SJCRH30 (cell line): ENCODE data around the gene SCUBE1. TPM values are rescaled to one million over a fixed set of nuclear protein-coding genes. Genes with fewer than 3 reads are reported as not detected.

Experiments used
- DNase-seq, 2 experiments: peaks; one replicate each; pipeline ENCODE4 v3.0.0-alpha.2; 2015 to 2020
- H3K27ac ChIP-seq: fragments of 250-450 bp; sonication (Bioruptor Pico); 2 replicates; pipeline ENCODE4 v1.5.1; 2020; ENCODE audit warnings: mild to moderate bottlenecking, moderate library complexity
- H3K27me3 ChIP-seq: fragments of 250-450 bp; sonication (Bioruptor Pico); 2 replicates; pipeline ENCODE4 v1.5.1; 2020; ENCODE audit warnings: mild to moderate bottlenecking, moderate library complexity
- H3K36me3 ChIP-seq: fragments of 250-450 bp; sonication (Bioruptor Pico); 2 replicates; pipeline ENCODE4 v1.5.1; 2020; ENCODE audit warnings: mild to moderate bottlenecking, moderate library complexity
- H3K4me1 ChIP-seq: fragments of 250-450 bp; sonication (Bioruptor Pico); 2 replicates; pipeline ENCODE4 v1.5.1; 2020; ENCODE audit warnings: mild to moderate bottlenecking, moderate library complexity
- H3K4me3 ChIP-seq: fragments of 250-450 bp; sonication (Bioruptor Pico); 2 replicates; pipeline ENCODE4 v1.5.1; 2020; ENCODE audit warnings: mild to moderate bottlenecking, moderate library complexity
- H3K9me3 ChIP-seq: fragments of 250-450 bp; sonication (Bioruptor Pico); replicated peaks from 2 replicates; pipeline ENCODE4 v1.5.1; 2020; ENCODE audit warnings: mild to moderate bottlenecking, moderate library complexity
- total RNA-seq: library from RNA; depleted of rRNA; stranded (reverse); fragments of >200 nt; shearing (Covaris generic); gene quantifications from 2 replicates; pipeline ENCODE4 v1.2.3, GENCODE V29; 2014

Gene SCUBE1
- total RNA-seq, 1 experiment from 2014 or later: 13.7 TPM

DNA sequence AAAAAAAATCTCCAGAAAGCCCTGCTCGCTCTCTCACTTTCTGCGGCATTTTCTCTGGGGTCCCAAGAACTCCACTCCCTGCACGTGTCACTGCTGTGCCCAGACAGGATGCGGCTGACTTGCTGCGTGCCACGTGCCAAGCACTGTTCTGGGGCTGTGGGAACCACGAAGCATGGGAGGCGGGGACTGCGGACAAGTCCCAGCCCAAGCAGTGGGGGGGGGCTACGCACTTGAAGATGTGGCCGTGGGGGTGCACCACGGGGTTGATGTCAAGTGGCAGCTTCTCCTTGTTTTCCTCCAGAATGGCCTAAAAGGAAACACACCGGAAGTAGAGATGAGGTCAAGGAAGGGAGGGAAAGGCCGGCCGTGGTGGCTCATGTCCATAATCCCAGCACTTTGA is 167.1 kb downstream of the SCUBE1 start:
- Histone ChIP-seq H3K27me3 (no peaks in the 10 kb centered on the region), H3K36me3 (peaks cover 41% of the 10 kb centered on the region), H3K4me3 (no peak overlapping the region), H3K4me1 (no peaks in the 10 kb centered on the region), H3K9me3 (no peaks in the 10 kb centered on the region), H3K27ac (no peak overlapping the region)
- DNase-seq: no peak

DNA sequence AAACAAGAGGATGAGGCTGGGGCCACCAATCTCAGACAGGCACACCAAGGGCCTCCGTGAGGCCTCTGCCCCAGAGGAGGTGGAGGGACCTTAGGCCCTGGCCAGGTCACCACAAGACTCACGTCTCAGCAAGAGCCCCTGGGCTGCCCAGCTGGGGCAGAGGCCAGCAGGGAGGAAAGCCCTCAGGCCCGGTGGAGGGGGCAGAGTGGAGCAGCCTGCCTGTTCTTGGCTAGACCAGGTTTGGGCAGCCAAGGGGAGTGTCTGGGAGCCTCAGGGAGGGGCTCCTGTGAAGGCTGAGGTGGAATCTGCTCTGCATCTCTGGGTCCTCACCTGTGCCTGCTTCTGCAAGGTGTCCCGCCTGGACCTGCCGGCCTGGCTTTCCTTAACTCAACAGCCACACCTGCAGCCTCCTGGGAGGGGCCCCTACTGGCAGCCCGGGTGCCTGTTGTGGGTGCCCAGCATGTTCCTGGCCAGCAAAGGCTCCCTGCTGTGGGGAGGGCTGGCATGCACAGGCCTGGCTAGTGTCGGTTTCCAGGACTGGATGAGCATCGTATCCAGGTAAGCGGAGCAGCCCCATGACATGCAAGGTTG is 168.1 kb downstream of the SCUBE1 start:
- Histone ChIP-seq H3K27me3 (no peaks in the 10 kb centered on the region), H3K9me3 (no peaks in the 10 kb centered on the region), H3K27ac (no peak overlapping the region), H3K4me3 (no peak overlapping the region), H3K4me1 (no peaks in the 10 kb centered on the region), H3K36me3 (peaks cover 38% of the 10 kb centered on the region)
- DNase-seq: no peak

DNA sequence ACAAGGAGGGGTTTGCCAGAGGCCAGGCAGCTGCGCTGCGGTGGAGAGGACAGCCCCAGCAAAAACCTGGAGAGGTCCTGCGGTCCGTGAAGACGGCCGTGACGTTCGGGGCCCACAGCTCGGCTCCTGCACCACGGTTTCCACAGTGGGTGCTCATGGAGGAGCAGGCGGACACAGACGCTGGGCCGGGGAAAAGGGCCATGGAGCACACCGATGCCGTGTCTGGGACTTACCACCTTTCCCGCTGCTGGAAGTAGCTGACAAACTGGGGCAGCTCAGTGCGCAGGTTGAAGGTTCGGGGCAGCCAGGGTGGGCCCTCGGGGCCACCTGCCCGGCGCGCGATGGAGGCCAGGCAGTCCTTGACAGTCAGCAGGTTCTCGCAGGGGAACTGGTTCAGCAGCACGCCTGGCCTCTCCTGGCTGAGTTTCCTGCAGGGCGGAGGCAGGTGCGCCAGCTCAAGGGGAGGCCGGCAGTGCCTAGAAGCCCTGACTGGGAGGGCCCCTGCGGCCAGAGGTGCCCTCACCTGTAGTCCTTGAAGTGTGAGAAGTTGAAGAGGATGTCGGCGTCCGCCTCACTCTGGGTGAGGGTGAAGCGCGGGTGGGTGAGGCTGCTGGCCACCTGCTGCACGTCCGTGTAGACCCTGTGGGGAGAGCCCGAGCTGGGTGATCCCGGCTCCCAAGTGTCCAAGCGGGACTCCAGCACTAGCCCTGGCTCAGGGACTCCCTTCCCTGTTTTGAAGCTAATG is 169.0 kb downstream of the SCUBE1 start:
- Histone ChIP-seq H3K27ac (no peak overlapping the region), H3K36me3 (peaks cover 32% of the 10 kb centered on the region), H3K4me3 (no peak overlapping the region), H3K27me3 (no peaks in the 10 kb centered on the region), H3K9me3 (no peaks in the 10 kb centered on the region), H3K4me1 (no peaks in the 10 kb centered on the region)
- DNase-seq: no peak

DNA sequence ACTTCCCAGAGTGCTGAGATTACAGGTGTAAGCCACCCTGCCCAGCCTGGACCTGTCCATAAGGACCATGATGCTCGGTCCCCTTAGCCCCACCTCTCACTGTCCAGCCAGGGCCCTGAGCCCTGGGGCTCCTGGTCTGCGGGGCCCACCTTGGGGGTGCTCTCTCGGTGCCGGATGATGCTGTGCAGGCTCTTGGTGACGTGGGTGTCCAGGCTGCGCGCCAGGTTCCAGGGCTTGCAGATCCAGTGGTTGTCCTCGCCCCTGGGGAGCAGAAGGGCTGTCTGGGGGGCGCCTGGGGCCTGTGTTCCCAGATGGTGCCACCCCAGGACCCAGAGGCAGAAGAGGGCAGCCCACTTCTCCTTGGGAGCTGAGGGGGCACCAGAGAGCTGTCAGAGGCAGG is 169.6 kb downstream of the SCUBE1 start:
- no peaks in the 10 kb centered on the region for H3K4me1 ChIP-seq
- H3K27ac ChIP-seq: no peak overlapping the region
- H3K4me3 ChIP-seq: no peak overlapping the region
- no peak for DNase-seq
- no peaks in the 10 kb centered on the region for H3K27me3 ChIP-seq
- H3K36me3 ChIP-seq: peaks cover 26% of the 10 kb centered on the region
- H3K9me3 ChIP-seq: no peaks in the 10 kb centered on the region

DNA sequence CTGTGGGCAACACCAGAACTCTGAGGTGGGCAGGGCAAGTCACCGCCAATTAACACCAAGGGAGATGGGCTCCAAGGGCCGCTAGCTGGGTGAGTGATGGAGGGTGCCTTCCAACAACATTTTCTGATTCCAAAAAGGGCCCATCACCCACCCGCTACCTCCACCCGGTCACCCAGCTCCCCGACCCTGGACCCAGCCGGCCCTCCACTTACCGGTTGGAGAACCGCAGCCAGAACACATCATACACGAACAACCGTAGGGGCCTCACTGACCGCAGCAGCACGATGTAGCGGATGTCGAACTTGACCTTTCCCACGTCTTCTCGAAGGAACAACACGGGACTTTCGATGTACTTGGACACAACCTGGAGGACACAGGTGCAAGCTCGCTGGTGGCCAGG is 171.0 kb downstream of the SCUBE1 start:
- H3K36me3 ChIP-seq: peaks cover 24% of the 10 kb centered on the region
- no peaks in the 10 kb centered on the region for H3K4me1 ChIP-seq
- no peak overlapping the region for H3K4me3 ChIP-seq
- DNase-seq: no peak
- H3K9me3 ChIP-seq: no peaks in the 10 kb centered on the region
- no peaks in the 10 kb centered on the region for H3K27me3 ChIP-seq
- H3K27ac ChIP-seq: no peak overlapping the region

DNA sequence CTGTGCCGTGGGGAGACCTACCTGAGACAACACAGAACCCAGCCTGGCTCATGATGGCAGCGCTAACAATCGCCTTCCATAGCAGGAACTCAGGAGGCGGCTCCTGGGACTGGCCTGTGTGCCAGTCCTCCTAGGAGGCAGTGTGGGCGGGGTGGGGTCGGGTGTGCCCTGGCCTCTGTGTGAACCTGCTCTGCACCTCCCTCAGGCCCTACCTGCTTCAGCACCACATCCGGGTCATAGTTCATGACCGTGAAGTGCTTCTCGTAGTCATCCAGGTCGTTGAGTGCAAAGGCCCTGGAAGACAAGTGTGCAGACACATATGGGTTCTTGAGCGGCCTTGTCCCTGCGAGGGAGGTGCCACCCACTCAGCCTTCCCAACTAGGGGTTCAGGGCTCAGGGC is 171.6 kb downstream of the SCUBE1 start:
- no peaks in the 10 kb centered on the region for H3K27me3 ChIP-seq
- peaks cover 24% of the 10 kb centered on the region for H3K36me3 ChIP-seq
- H3K4me3 ChIP-seq: no peak overlapping the region
- DNase-seq: no peak
- no peaks in the 10 kb centered on the region for H3K4me1 ChIP-seq
- no peaks in the 10 kb centered on the region for H3K9me3 ChIP-seq
- H3K27ac ChIP-seq: no peak overlapping the region

DNA sequence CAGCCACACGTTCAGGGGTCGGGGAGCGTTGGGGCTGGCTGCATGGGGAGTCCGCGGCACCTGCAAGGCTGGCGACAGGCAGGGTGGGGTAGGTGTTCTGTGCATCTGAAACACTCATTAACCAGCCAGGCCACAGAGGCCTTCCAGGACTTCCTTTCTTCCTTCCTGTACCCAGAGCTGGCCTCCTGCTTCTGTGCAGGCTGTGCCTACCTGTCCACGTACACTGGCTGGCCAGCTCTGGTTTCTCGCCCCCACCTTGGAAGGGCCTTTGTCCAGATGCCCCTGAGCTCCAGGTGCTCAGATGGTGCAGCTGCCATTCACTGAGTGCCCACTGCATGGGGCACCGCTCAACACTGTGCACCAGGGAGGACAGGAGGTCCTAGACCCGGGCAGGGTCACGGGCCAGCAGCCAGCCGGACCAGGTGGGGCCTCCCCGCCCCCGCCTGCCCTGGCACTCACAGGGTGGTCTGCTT is 172.1 kb downstream of the SCUBE1 start:
- H3K27ac ChIP-seq: no peak overlapping the region
- H3K36me3 ChIP-seq: peaks cover 24% of the 10 kb centered on the region
- H3K9me3 ChIP-seq: no peaks in the 10 kb centered on the region
- H3K27me3 ChIP-seq: no peaks in the 10 kb centered on the region
- no peak for DNase-seq
- H3K4me3 ChIP-seq: no peak overlapping the region
- H3K4me1 ChIP-seq: no peaks in the 10 kb centered on the region

DNA sequence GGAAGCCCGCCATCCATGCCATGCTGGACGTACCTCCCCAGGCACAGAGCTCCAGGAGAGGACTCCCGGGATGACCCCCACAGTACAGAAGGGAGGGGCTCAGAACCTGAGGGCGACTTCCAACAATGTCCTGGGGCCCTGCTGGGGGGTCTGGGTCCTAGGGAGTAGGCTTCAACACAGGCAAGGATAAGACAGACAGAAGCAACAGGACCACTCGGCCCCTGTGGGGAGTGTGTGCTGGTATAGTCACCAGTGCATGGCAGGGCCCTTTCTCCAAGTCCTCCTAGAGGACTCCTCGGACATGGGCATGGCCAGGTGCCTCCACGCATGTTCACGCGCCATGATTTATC is 173.1 kb downstream of the SCUBE1 start:
- Histone ChIP-seq H3K27ac (no peak overlapping the region), H3K27me3 (no peaks in the 10 kb centered on the region), H3K4me1 (no peaks in the 10 kb centered on the region), H3K9me3 (no peaks in the 10 kb centered on the region), H3K4me3 (no peak overlapping the region), H3K36me3 (peaks cover 21% of the 10 kb centered on the region)
- no peak for DNase-seq

DNA sequence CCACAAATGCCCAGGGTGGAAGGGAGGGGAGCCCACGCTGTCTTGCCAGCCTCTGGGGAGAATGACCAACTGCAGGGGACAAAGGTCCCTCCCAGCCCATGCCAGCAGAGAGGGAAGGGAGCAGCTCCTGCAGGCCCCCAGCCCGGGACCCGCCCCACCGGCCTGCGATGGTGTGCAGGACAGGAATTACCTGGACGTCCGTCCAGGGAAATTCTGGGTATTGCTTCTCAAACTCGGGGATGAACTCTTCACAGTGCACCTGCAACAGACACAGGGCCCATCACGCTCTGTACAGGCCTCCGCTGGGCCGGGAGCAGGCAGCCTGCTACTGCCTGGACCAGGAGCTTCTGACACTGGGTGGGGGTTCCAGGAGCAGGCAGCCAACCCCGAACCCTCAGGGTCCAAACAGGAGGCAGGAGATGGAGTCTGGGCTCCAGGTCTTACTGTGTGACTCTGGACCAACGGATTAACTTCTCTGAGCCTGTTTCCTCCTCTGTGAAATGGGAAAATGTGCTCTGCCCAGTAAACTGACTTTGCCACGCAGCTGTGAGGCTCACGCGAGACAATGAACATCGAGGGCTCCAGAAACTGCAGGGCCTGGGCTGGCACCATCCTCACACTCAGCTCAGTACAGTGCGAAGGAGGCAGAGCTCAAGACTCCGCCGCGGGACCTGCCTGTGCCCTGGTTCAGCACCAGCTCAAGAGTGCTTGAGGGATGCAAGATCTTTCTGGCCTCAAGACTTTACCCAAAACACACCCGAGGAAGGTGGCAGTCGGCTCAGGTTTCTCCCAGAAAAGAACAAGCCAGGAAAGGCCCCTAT is 173.7 kb downstream of the SCUBE1 start:
- Histone ChIP-seq H3K36me3 (peaks cover 19% of the 10 kb centered on the region), H3K4me3 (no peak overlapping the region), H3K27me3 (no peaks in the 10 kb centered on the region), H3K9me3 (no peaks in the 10 kb centered on the region), H3K4me1 (no peaks in the 10 kb centered on the region), H3K27ac (no peak overlapping the region)
- DNase-seq: no peak

DNA sequence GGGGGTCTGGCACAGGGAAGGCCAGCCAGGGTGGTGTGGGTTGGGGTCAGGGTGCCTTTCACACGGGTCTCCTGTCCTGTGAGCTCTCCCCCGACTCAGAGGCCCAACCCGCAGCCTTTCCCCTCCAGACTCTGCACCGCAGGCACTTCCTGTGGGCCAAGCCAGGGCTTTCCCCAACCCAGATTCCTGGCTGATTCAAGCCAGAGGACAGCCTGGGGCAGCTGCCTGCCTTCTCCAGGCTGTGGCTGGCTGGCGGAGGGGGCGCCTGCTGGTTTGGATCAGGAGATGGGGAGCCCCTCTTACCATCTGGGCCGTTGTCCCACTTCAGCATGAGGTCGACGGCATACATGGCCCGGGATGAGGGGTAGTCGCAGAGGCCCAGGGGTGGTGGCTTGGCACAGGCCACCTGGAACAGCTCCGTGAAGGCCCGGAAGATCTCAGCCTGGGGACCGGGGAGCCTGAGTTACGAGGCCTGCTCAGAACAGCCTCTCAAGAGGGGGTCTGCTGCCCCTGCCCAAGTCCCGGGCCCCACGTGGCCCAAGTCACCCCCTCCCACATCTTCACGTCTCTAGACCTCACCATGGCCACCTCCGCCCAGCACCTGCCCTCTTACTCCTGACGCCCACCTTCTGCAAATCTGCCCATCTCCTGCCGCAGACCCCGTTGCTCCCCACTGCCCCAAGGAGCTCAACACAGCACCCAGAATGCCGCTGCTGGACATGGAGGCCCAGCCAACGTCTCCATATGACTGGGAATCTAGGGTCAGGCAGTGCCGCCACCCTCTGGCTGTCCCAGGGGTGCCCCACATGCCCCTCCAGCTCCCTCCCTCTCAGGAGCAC is 174.5 kb downstream of the SCUBE1 start:
- Histone ChIP-seq H3K9me3 (no peaks in the 10 kb centered on the region), H3K27ac (no peak overlapping the region), H3K36me3 (peaks cover 12% of the 10 kb centered on the region; the same call in 1 of the 2 replicates), H3K4me1 (no peaks in the 10 kb centered on the region), H3K27me3 (peaks cover 7% of the 10 kb centered on the region; the same call in 1 of the 2 replicates), H3K4me3 (no peak overlapping the region)
- DNase-seq: no peak

DNA sequence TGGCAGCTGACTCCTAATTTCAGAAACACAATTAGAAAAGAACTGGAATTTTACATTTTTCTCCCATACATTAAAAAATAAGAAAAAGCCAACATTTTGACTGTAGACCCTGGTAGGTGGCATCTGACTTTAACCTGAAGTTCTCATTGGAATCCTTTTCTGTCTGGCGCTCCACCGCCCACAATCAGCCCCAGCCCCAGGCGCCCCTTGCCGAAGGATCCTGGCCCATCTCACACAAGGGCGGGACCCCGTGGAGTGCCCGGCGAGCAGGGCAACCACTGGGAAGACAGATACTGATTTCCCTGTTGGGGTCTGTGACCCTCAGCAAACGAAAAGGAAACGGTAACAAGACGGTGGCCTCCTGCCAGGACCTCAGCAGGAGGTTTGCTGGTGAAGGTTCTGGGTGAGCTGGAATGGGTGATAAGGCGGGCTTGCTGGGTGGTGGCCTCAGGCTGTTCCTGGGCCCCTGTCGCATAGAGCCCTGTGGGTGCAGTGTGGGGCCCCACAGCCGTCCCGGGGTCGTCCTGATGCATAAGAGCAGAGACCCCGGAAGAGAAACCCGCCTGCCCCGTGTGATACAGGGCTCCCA is 176.1 kb downstream of the SCUBE1 start:
- Histone ChIP-seq H3K9me3 (no peaks in the 10 kb centered on the region), H3K36me3 (peaks cover 10% of the 10 kb centered on the region; the same call in 1 of the 2 replicates)
- DNase-seq: no peak

DNA sequence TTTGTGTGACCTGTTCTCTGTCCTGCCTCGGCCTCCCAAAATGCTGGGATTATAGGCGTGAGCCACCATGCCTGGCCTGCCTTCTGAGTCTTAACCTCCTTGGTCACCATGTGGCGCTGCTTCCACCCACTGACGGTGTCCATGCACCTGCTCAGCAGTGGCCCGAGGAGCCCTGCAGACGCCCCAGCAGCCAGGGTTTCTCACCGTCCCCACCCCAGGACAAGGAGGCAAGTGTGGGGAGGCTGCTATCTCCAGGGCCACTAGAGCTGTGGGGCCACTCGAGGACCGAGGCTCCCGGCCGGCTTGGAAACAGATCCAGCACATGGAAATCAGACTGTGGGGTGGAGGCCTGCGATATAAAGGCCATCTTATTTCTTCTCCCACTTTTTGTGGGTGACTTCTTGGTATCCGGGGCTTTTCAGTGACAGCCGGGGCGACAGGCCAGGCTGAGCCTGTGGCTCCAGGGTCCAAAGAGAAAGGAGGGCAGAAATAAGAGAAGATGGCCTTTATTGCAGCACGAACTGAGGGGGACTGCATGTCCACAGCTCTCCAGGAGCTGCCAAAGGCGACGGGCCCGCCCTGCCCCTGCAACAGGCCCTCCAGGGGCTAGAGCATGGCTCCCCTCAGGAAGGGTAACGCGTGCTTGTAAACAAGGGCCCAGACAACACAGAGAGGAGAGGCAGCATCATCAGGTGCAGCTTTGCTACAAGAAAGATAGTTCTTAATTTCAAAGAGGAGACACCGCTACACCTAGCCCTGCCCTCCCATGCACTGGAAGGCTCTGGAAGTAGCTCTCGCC is 176.8 kb downstream of the SCUBE1 start:
- Histone ChIP-seq H3K27ac (no peak overlapping the region), H3K9me3 (no peaks in the 10 kb centered on the region), H3K27me3 (peaks cover 13% of the 10 kb centered on the region; the same call in 1 of the 2 replicates), H3K4me3 (no peak overlapping the region), H3K36me3 (peaks cover 10% of the 10 kb centered on the region; the same call in 1 of the 2 replicates), H3K4me1 (no peaks in the 10 kb centered on the region)
- DNase-seq: no peak

More for the DNA sequence above, 176.1 kb downstream of the SCUBE1 start:
- H3K4me1 ChIP-seq: no peaks in the 10 kb centered on the region
- peaks cover 13% of the 10 kb centered on the region; the same call in 1 of the 2 replicates for H3K27me3 ChIP-seq
- no peak overlapping the region for H3K4me3 ChIP-seq
- no peak overlapping the region for H3K27ac ChIP-seq

DNA sequence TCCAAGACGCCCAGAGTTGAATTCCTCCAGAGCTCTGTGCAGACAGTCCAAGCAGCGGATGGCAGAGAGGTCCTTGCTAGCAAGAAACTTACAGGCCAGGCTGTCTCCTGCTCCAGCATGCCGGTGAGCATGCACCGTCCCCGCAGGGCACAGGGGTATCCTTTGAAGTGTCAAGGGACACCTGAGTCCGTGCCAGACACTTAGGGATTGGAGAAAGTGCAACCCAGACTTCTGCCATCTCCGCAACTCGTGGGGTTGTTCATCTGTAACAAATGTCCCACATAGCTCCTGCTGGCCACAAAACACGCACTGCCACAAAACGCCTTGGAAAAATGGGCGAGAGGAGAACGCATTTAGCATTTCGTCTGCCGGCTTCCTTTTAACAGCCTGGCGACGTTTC is 178.5 kb downstream of the SCUBE1 start:
- Histone ChIP-seq H3K4me3 (no peak overlapping the region), H3K27me3 (peaks cover 13% of the 10 kb centered on the region; the same call in 1 of the 2 replicates), H3K27ac (no peak overlapping the region), H3K36me3 (peaks cover 3% of the 10 kb centered on the region; the same call in 1 of the 2 replicates), H3K4me1 (no peaks in the 10 kb centered on the region), H3K9me3 (no peaks in the 10 kb centered on the region)
- DNase-seq: no peak
